OCI-LY7 (cell line): Measurements from ENCODE around the gene DDX5. TPM values are rescaled to one million over a fixed set of nuclear protein-coding genes. Genes with fewer than 3 reads are reported as not detected.
"Not testable (repeated sequence)": the region's sequence is repeated elsewhere in the genome, so short reads cannot be mapped to it uniquely, and the experiment has no call there.

ENCODE experiments used
- BruUV-seq: library from RNA; stranded (reverse); fragments of 400-500 nt; replicated peaks from 2 replicates; lab custom pipeline; 2021; lab: Mats Ljungman, UMichigan
- CTCF ChIA-PET: fragments of 300-600 bp; sonication (Branson Sonifier 250); formaldehyde crosslinking; loops from one replicate; lab custom pipeline; 2022; ENCODE audit warnings: antibody characterized with exemption; ENCODE audit not compliant: unreplicated experiment; lab: Charles Lee
- POLR2A ChIA-PET: fragments of 300-600 bp; sonication (Branson Sonifier 250); formaldehyde crosslinking; loops from one replicate; lab custom pipeline; 2022; ENCODE audit warnings: antibody characterized with exemption; lab: Charles Lee
- DNase-seq: peaks from one replicate; pipeline ENCODE4 v3.0.0-alpha.2; 2015; ENCODE audit warnings: low spot score
- H2AFZ ChIP-seq: fragments of 200-600 bp; sonication (generic), shearing (Covaris generic); 2 replicates; pipeline ENCODE4 v1.6.1; 2014; ENCODE audit warnings: mild to moderate bottlenecking, antibody characterized with exemption, low read length, moderate library complexity
- H3K27ac ChIP-seq: fragments of 200-600 bp; sonication (generic); 2 replicates; pipeline ENCODE4 v1.5.1; 2014; ENCODE audit warnings: mixed run types, low read depth, mild to moderate bottlenecking, moderate library complexity, low read length, inconsistent platforms; ENCODE audit not compliant: poor library complexity, severe bottlenecking
- H3K36me3 ChIP-seq: fragments of 200-600 bp; sonication (generic); 2 replicates; pipeline ENCODE4 v1.6.1; 2014; ENCODE audit warnings: mild to moderate bottlenecking, antibody characterized with exemption, low read length, moderate library complexity, mixed read lengths; ENCODE audit not compliant: insufficient read depth
- H3K4me1 ChIP-seq: fragments of 200-600 bp; sonication (generic); 2 replicates; pipeline ENCODE4 v1.5.1; 2014; ENCODE audit warnings: mild to moderate bottlenecking, low read length; ENCODE audit not compliant: insufficient read depth, poor library complexity, severe bottlenecking
- H3K4me2 ChIP-seq: fragments of 200-600 bp; sonication (generic); 2 replicates; pipeline ENCODE4 v1.6.1; 2014; ENCODE audit warnings: mild to moderate bottlenecking, low read length
- H3K4me3 ChIP-seq: fragments of 200-600 bp; sonication (generic); 2 replicates; pipeline ENCODE4 v1.5.1; 2014; ENCODE audit warnings: mild to moderate bottlenecking, low read depth, low read length; ENCODE audit not compliant: poor library complexity, severe bottlenecking
- H3K79me2 ChIP-seq: fragments of 200-600 bp; sonication (generic); 2 replicates; pipeline ENCODE4 v1.6.1; 2016; ENCODE audit warnings: low read depth, mild to moderate bottlenecking, low read length, moderate library complexity, mixed read lengths; ENCODE audit not compliant: insufficient read depth
- H3K9me2 ChIP-seq: fragments of 200-600 bp; sonication (generic); 2 replicates; pipeline ENCODE4 v1.6.1; 2016; ENCODE audit warnings: mild to moderate bottlenecking, low read length, mixed read lengths; ENCODE audit not compliant: insufficient read depth
- H3K9me3 ChIP-seq: fragments of 200-600 bp; sonication (generic); 2 replicates; pipeline ENCODE4 v1.6.1; 2014; ENCODE audit warnings: mild to moderate bottlenecking, mixed run types, low read length, mixed read lengths
- H4K20me1 ChIP-seq: fragments of 200-600 bp; sonication (generic); 2 replicates; pipeline ENCODE4 v1.6.1; 2014; ENCODE audit warnings: mild to moderate bottlenecking, antibody characterized with exemption, low read length, moderate library complexity, mixed read lengths; ENCODE audit not compliant: insufficient read depth
- CTCF ChIP-seq: fragments of 200-600 bp; sonication (generic); conservative IDR thresholded peaks from 2 replicates; pipeline ENCODE4 v1.5.1; 2014; ENCODE audit warnings: mild to moderate bottlenecking, antibody characterized with exemption, low read length, moderate library complexity, mixed read lengths
- EZH2phosphoT487 ChIP-seq: fragments of 200-600 bp; sonication (generic); IDR thresholded peaks from 2 replicates; pipeline ENCODE4 v1.6.1; 2018; ENCODE audit warnings: low read depth, borderline replicate concordance, mild to moderate bottlenecking, mixed run types, antibody characterized with exemption, low read length, moderate library complexity, mixed read lengths
- intact Hi-C: fragments of 100-400 bp; cut with micrococcal nuclease; formaldehyde crosslinking; loops from one replicate; pipeline ENCODE4 v1.10.0; 2022; ENCODE audit not compliant: unreplicated experiment
- total RNA-seq, 2 experiments: library from RNA; depleted of rRNA in 1 of 2; stranded (reverse); fragments of >200 nt in 1 of 2; shearing (Covaris generic) in 1 of 2; gene quantifications; 2 replicates each; pipeline ENCODE4 v1.2.3, GENCODE V29; 2014 to 2022

Gene DDX5
- total RNA-seq, 2 experiments from 2014 or later, result 362 to 815 TPM

GRCh38 chr17:64466019-64466735 is 39.9 kb downstream of the DDX5 start:
- H3K4me1 ChIP-seq, result no peaks in the 10 kb centered on the region
- intact Hi-C loops, result no loop called here
- no peaks in the 10 kb centered on the region for H3K9me3 ChIP-seq
- TF ChIP-seq CTCF, result no peak
- TF ChIP-seq EZH2phosphoT487, result no peak
- no peaks in the 10 kb centered on the region for H4K20me1 ChIP-seq
- no peak overlapping the region for H3K4me3 ChIP-seq
- H3K27ac ChIP-seq, result no peak overlapping the region
- DNase-seq, result no peak
- H3K9me2 ChIP-seq, result no peaks in the 10 kb centered on the region
- H2AFZ ChIP-seq, result no peak overlapping the region
- H3K4me2 ChIP-seq, result no peak overlapping the region
- ChIA-PET POLR2A (interaction anchor here (0.7 kb wide), 1 partner anchor 28 kb away, joined by 3 read pairs; no protein-coding TSS in a partner anchor), CTCF (no interaction called here)
- H3K79me2 ChIP-seq, result no peaks in the 10 kb centered on the region
- no TSS peak for BruUV-seq
- peaks cover 86% of the 10 kb centered on the region for H3K36me3 ChIP-seq

GRCh38 chr17:64461788-64462187 is 44.3 kb downstream of the DDX5 start:
- Histone ChIP-seq H3K36me3 (peaks cover 82% of the 10 kb centered on the region), H3K4me3 (no peak overlapping the region), H3K4me2 (no peak overlapping the region), H3K9me3 (peaks cover 9% of the 10 kb centered on the region; the same call in 1 of the 2 replicates), H3K27ac (no peak overlapping the region), H3K79me2 (no peaks in the 10 kb centered on the region; the same call in 1 of the 2 replicates), H3K4me1 (peaks cover 13% of the 10 kb centered on the region), H2AFZ (no peak overlapping the region), H4K20me1 (no peaks in the 10 kb centered on the region), H3K9me2 (no peaks in the 10 kb centered on the region)
- POLR2A ChIA-PET, result no interaction called here
- CTCF ChIA-PET, result no interaction called here
- no peak for TF ChIP-seq EZH2phosphoT487
- TF ChIP-seq CTCF, result no peak
- no TSS peak for BruUV-seq
- intact Hi-C loops, result no loop called here
- no peak for DNase-seq

GRCh38 chr17:64460955-64461354 is 45.1 kb downstream of the DDX5 start:
- intact Hi-C loops, result no loop called here
- no peaks in the 10 kb centered on the region for H4K20me1 ChIP-seq
- H3K36me3 ChIP-seq, result peaks cover 79% of the 10 kb centered on the region
- no peak overlapping the region for H3K4me3 ChIP-seq
- no peak for DNase-seq
- BruUV-seq, result no TSS peak
- H3K4me2 ChIP-seq, result no peak overlapping the region
- H3K79me2 ChIP-seq, result no peaks in the 10 kb centered on the region; the same call in 1 of the 2 replicates
- POLR2A ChIA-PET, result no interaction called here
- no peak overlapping the region for H3K27ac ChIP-seq
- CTCF ChIA-PET, result no interaction called here
- H3K9me3 ChIP-seq, result peaks cover 13% of the 10 kb centered on the region; the same call in 1 of the 2 replicates
- H2AFZ ChIP-seq, result no peak overlapping the region
- TF ChIP-seq CTCF, result no peak
- no peak for TF ChIP-seq EZH2phosphoT487
- peaks cover 21% of the 10 kb centered on the region for H3K4me1 ChIP-seq
- no peaks in the 10 kb centered on the region for H3K9me2 ChIP-seq

GRCh38 chr17:64459818-64460217 is 46.3 kb downstream of the DDX5 start:
- CTCF ChIA-PET, H3K27ac ChIP-seq, H3K9me2 ChIP-seq, H3K79me2 ChIP-seq, H3K4me3 ChIP-seq, intact Hi-C loops, H2AFZ ChIP-seq, BruUV-seq, POLR2A ChIA-PET, DNase-seq, H4K20me1 ChIP-seq, H3K4me2 ChIP-seq: not testable (repeated sequence)
- Histone ChIP-seq H3K36me3 (peaks cover 78% of the 10 kb centered on the region), H3K9me3 (peaks cover 13% of the 10 kb centered on the region; the same call in 1 of the 2 replicates), H3K4me1 (peaks cover 33% of the 10 kb centered on the region)
